Fibroblast of skin of left biceps (primary cell): ENCODE results near the gene SLC6A18.

Experiments
- DNase-seq, 2 experiments: peaks; one replicate each; pipeline ENCODE4 v3.0.0-alpha.2; 2013; ENCODE audit warnings: low read depth in 2 of 2

SLC6A18 gene

DNA sequence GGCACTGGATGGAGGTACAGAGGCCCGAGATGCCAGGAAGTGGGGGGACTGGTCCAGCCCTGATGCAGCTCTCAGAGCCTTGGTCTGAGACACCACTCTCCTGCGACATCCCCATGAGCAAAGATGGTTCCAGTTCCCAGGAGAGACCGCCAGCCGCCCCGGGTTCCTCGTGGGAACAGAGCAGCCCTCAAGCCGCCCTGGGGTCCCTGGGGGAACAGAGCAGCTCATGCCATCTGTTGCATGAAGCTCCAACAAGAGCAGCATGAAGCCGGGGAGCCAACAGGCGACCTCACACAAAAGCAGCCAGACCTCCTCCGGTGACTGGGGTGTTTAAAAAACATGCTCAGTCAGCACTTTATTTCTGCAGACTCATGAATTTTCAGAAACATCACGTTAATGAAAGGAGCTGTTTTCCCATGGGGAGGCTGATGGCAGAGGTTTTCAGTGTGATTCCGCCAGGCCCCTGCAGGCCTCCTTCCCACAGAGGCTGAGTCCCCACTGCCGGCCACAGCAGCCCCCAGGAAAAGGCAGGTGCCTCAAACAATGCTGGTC, 6.2 kb downstream of the SLC6A18 start:
- no peak for DNase-seq

DNA sequence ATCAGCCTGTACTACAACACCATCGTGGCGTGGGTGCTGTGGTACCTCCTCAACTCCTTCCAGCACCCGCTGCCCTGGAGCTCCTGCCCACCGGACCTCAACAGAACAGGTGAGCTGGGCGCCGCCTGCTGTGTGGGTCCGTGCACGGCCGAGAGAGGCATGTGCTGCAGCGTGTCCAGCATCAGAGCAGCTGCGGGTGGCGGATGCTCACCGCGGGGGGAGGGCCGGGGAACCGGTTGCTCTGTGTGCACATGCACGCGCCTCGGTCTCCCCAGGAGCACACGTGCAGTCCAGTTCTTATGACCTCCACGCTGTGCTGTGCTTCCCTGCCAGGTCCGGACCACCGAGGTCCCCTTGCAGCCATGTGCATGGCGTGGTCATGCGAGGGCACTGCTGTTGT, 7.6 kb downstream of the SLC6A18 start:
- DNase-seq: no peak

DNA sequence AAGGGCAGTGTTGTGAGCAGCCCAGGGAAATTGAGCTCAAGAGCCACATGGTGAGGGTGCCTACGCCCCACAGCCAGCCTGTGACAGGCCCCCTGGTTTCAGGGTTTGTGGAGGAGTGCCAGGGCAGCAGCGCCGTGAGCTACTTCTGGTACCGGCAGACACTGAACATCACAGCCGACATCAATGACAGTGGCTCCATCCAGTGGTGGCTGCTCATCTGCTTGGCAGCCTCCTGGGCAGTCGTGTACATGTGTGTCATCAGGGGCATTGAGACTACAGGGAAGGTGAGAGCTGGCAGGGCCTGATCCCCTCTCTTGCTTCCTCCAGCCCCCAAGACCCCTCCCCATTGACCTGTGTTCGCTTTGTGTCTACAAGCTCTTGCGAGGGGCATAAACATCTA, 10.2 kb downstream of the SLC6A18 start:
- no peak for DNase-seq

DNA sequence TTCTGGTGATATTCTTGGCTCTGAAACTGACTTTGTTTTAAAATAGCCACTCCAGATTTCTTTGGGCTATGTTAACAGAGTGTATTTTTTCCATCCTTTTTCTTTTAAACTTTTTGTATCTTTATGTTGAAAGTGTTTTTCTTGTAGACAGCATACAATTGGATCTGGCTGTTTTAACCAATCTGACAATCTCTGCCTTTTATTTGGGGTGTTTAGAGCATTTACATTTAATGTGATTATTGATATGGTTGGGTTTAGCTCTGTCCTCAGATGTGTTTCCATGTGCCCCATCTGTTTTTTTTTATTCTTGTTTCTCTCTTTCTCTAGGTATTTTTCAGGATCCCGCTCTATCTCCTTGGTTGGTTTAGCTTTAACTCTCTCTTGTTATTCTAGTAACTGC, 10.7 kb downstream of the SLC6A18 start:
- DNase-seq: no peak

DNA sequence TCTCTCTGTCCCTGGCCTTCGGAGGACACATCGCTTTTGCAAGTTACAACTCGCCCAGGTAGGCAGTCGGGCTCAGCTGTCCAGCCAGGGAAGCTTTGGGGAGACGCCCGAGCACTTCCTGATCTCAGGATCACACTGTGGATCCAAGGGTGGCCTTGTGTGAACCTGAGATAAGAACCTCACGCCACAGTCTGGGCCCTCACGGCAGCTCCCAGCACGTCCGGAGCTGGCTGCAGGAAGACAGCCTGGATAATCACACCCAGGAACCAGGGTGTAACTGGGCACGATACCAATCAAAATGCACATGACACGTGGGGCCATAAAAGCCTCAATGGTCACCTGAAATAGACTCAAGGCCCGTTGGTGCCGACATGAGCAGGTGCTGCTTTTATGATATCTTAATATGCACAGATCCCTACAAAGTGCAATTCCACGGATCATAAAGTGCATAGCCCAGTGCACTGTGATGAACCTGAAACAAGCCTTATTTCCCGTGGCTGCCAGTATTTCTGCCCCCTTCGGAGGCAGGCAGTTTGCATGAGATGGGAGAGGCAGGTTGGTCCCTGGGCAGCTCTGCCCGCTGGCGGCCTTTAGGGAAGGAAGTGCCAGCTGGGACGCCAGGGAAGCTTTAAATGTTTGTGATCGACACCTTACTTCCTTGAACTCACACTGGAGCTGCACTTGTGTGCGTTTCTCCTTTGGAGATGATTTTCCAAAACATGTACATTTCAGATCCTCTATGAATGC, 14.5 kb downstream of the SLC6A18 start:
- no peak for DNase-seq

DNA sequence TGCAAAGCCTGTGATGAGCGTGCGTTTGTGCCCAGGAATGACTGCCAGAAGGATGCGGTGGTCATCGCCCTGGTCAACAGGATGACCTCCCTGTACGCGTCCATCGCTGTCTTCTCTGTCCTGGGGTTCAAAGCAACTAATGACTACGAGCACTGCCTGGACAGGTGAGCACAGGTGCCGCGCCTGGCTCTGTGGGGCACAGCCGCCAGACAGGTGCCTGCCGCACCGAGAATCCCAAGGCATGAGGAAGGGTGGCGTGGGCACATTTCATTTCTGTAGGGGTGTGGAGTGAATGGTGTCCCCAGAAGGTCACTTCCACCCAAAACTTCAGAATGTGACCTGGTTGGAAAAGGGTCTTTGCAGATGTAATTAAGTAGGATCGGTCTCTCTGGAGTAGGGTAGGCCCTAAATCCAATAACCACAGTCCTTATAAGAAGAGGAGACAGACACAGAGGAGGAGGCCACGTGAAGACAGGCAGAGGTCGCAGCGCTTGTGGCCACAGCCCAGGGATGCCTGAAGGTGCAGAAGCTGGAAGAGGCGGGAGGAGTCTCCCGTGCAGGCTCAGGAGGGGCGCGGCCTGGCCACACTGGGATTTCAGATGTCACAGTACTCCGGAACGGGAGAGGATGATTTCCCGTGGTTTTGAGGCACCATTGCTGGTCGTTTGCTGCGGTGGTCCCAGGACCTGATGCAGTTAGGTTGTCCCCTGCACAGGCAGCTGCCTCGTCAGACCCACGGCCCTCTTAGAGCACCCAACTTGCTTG, 15.5 kb downstream of the SLC6A18 start:
- no peak for DNase-seq

DNA sequence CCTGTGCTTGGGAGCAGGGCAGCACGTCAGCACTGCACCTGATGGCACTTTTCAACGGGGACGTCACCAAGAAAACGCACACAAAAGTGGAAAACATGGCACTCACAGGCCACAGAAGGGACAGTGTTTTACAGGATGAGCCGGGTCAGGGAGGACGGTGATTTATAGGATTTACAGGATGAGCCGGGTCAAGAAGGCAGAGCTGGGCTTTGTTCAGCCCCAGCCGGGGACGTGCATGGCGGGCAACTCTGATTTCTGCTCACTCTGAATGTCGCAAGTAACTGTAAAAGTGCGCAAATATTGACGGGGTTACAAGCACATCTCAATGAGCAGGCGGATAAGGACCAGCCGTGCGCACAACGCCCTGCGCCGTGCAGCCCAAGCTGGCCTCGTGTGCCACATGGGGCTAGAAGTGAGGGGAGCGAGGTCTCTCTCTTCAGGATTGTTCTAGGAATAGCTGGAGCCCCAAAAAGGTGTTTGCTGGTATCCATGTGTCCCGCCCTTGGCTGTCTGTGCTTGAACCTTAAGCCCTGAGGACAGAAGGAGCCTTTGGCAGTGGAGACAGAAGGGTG, 16.4 kb downstream of the SLC6A18 start:
- DNase-seq: no peak

DNA sequence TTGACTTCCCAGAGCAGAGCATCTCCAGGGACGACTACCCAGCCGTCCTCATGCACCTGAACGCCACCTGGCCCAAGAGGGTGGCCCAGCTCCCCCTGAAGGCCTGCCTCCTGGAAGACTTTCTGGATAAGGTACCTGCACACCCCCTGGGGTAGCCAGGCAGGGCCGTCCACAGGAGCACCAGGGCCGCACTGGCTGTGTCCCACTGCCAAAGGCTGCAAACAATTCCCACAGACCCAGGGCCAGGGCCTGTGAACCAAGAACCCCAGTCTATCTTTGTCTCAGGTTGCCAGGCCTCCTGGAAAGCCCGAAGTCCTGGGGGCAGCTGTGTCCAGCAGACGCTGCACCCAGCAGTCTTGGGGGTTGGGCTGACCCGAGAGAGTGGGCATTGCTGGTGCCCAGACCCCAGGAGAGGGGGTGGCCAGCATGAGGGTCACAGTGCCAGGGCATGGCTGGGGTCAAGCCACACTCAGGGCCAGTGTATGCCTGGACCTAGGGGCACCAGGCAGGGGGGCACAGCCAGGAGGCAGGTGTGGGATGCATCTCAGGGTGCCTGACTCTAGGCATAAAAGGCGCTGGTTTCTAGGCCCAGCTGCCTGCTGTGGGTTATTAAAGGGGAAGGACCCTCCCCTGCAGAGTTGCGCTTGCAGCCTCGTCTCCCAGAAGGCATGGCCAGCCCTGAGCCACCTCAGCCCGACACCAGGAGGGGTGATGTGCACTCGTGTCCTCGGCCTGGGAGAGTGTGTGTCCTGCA, 17.7 kb downstream of the SLC6A18 start:
- no peak for DNase-seq

DNA sequence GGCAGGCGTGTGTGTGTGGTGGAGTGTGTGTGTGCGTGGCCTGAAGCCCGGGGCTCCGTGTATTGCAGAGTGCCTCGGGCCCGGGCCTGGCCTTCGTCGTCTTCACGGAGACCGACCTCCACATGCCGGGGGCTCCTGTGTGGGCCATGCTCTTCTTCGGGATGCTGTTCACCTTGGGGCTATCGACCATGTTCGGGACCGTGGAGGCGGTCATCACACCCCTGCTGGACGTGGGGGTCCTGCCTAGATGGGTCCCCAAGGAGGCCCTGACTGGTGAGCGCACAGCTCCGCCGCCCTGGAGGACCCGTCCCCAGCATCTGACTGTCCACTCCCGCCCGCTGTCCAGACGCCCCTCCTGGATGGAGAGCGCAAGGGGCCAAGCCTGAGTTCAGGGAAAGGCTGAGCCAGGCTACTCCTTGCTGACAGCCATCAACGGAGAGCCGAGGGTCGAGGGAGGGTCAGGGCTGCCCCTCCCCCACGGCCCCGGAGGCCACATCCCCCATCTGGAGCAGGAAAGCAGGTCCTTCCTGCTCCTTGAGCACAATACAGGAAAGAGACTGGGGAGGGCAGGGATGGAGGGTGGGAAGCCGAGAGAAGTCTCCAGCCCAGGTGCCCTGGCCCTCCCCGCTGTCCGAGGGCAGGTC, 18.4 kb downstream of the SLC6A18 start:
- DNase-seq: no peak

DNA sequence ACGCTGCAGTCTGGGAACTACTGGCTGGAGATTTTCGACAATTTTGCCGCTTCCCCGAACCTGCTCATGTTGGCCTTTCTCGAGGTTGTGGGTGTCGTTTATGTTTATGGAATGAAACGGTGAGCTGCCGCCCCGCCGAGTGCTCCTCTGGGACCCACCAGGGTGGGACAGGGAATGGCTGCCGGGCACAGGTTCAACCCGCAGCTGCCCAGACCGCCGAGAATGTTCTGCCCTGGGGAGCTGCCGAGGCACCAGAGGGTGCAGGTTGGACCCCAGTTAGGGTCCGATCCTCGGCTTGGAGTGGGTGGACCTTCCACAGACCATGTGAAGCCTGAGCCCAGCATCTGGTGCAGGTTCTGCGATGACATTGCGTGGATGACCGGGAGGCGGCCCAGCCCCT, 19.1 kb downstream of the SLC6A18 start:
- no peak for DNase-seq

DNA sequence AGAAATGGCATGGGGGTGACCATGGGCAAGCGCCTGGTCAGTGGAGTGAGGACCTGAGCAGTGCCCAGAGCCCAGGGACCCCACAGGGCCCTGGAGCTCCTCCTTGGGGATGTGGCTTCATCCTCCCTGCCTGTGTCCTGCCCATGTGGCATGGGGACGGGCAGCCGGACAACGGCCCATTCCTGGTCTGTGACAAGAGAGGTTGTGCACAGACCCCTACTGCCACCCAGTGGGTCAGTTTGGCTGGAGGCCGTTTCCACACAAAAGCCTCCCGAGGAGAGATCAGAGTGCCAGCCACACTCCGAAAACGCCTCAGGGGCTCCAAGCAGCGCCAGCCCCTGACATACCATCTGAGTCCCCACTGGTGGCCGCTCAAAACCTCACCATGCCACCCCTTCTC, 19.8 kb downstream of the SLC6A18 start:
- DNase-seq: no peak

DNA sequence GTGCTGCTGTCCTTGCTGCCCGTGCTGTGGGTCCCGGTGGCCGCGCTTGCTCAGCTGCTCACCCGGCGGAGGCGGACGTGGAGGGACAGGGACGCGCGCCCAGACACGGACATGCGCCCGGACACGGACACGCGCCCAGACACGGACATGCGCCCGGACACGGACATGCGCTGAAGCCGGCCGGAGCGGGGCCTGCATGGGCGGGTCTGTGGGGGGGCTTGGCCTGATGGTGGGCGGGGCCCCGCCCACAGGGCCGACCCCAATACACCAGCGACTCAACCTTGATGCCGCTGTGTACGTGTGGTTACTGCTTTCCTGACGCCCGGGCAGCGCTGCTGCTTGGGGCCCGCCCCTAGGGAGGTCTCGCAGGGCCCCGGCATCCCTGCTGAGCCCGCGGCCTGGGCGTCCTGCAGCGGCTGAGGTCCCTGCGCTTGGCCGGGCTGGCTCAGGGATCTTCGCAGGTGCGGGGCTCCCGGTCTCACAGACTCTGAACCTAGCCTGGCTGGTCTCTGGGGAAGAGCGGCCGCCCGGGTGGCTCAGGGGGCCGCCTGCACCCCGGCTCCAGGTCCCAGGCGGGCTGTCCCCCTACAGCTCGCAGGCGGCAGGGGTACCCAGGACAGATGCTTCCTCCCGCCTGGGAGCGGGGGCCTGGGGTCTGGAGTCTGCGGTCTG, 20.9 kb downstream of the SLC6A18 start:
- no peak for DNase-seq

DNA sequence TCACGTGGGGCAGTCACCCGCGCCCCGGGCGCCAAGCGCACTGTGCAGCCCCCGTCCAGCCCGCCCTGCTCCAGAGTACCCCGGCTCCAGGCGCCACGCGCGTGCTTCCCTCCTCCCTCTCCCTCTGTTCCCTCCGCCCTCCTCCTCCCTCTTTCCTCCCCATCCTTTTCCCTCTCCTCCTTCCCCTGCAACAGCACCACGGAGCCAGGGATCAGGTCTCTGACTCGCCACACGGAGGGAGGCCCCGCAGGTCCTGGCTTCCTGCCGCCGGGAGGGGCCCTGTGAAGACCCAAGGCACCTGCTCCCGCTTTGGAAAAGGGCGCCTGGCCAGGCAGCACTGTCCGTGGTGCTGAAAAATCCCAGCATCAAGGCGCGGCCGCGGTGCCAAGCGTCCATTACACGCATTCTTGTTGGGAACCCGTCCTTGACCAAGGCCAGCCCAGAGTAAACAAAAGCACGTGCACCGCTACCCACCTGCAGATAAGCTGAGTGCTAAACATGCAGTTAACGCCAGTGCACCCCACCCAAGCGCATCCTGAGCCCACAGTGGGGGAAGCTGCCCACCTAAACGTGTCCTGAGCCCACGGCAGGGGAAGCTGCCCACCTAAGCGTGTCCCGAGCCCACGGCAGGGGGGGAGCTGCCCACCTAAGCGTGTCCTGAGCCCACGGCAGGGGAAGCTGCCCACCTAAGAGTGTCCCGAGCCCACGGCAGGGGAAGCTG, 21.7 kb downstream of the SLC6A18 start:
- no peak for DNase-seq

DNA sequence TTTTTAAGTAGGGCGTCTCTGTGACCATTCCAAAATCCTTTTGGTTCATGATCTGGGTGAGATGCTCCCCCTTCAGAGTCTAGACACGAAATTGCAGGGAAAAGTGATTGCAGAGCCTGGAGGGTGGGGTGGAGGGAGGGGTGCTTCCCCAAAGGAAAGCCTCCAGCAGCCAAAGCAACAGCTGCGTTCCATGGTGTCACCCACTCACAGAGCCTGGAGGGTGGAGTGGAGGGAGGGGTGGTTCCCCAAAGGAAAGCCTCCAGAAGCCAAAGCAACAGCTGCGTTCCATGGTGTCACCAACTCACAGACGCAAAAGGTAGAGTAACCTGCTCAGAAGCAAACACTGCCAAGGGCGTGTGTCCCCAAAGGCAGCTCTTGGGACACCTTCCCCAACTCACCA, 22.6 kb downstream of the SLC6A18 start:
- no peak for DNase-seq

DNA sequence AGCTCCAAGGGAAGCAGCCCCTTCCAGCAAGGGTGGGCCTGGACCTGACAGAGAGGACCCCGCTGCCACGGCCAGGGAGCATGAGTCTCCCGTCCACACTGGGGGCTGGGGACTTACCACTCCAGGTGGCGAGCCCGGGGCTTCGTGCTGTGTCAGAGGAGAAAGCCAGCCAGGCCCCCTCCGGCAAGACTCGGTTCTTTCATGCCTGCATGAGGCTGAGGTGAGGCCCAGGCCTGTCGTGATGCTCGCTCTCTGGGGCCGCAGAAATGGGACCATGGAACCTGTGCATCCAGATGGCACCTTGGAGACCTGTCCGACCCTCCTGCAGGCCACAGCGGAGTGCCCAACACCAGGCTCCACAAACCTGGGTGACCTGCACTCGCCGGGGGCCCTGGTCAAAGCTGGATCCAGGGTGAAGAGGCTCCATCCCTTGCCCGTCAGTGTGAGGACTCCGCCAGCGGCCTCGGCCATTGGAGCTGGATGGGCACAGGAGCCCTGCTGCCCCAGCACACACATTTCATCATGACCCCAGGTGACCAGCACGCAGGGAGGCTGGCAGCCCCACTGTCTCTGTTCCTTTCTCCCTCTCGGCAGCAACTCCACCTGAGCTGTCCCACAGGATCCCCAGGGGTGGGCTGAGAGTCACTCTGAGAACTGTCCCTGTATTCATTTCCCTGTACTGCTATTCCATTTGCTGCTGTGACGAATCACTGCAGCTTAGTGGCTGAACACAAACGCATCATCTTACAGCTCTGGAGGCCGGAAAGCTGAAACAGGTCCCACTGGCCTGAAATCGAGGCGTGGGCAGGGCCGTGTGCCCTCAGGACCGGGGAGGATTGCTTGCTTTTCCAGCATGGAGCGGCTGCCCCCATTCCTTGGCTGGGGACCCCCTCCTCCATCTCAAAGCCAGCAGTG, 24.4 kb downstream of the SLC6A18 start:
- no peak for DNase-seq

DNA sequence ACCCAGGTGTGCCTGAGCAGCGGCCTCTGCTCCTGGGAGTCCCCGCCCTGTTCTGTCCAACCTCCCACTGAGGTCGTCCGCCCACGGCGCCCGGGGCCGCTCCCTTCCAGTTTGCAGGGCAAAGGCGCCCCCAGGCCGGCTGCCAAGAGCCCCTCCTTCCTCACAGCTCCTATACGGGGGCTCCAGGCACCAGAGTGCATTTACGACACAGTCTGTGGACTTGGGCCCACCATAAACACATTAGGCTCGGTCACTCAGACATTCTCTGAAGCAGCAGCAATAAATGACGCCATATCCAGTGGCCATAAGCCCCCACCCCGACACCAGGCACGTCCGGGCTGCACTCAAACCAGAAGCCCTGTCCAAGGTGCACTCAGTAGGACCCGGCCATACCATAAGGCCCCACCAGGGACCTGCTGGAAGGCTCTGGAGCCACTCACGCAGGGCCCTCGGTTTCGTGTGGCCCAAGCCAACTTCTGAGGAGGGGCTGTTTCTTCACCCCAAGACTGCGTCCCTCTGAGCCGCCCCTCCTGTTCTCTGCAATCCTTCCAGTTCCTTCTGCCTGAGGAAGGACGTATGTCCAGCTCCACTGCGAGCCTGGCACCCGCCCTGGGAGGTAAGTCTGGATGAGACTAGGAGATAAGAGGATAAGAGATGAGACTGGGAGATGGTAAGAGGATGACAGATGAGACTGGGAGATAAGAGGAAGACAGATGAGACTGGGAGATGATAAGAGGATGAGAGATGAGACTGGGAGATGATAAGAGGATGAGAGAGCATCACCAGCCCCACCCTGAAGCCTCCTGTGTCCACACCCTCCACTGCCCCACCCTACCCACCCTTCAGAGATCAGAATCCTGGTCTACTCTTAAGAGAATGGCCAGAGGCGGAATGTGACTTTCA, 26.7 kb downstream of the SLC6A18 start:
- DNase-seq: no peak

DNA sequence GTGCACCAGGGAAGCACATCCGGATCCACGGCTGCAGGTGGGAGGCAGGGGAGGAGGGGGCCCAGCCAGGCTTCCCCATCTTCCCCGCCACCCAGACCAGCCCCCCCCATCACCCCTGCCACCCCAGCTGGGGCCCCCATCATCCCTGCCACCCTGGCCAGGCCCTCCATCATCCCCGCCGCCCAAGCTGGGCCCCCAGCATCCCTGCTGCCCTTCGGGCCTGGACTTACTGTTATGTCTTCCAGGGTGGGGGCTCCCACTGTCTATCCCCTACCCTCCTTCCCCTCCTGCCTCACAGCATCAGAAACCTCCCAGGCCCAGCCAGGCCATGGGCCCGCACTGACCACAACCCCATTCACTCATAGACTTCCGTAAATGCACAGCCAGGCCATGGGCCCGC, 27.5 kb downstream of the SLC6A18 start:
- no peak for DNase-seq

DNA sequence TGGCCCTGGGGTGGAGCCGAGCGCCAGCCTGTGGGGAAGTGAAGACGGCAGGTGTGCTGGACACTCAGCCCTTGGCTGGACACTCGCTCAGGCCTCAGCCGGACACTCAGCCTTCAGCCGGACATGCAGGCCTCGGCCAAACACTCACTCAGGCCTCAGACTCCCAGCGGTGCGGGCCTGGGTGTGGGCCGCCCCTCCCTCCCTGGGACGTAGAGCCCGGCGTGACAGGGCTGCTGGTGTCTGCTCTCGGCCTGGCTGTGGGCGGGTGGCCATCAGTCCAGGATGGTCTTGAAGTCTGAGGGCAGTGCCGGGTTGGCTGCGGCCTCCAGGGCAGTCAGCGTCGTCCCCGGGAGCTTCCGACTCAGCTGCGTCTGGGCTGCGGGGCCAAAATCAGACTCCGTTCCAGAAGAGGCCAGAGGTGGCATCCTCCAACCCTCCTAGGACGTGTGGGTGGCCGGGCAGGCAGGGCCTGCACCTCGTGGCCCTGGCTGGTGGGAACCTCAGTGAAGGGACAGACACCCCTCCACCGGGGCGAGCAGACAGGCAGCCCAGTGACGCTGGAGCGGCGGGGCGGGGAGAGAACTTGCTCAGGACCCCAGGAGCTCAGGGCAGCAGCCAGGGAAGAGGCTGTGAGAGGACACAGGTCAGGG, 28.4 kb downstream of the SLC6A18 start:
- DNase-seq: no peak
